Measurements from ENCODE around the gene C2CD2. TPM values are rescaled to one million over a fixed set of nuclear protein-coding genes. Genes with fewer than 3 reads are reported as not detected.

C2CD2 gene
- polyA plus RNA-seq, 1 donor (not counting 4 experiments of a cell fraction or from before 2014, with no cell fraction given) = 39.9 TPM

- no peaks in the 10 kb centered on the region for H3K9me1 ChIP-seq (ENCODE audit: control insufficient read depth, extremely low read depth, insufficient read depth, low read length)
- no peak overlapping the region for H3K9ac ChIP-seq (ENCODE audit: control insufficient read depth, extremely low read depth, insufficient read depth, low read length)
- H3K4me2 ChIP-seq (ENCODE audit: control insufficient read depth, extremely low read depth, insufficient read depth, low read depth, low read length) = peak overlapping the region; percentile 39
- H3K79me2 ChIP-seq (ENCODE audit: control insufficient read depth, insufficient read depth, low read length) = no peaks in the 10 kb centered on the region
- H3K27ac ChIP-seq (ENCODE audit: control insufficient read depth, insufficient read depth, low read length) = peak overlapping the region; percentile 25
- no peaks in the 10 kb centered on the region for H4K20me1 ChIP-seq (ENCODE audit: control insufficient read depth, extremely low read depth, insufficient read depth, low read length)
- peaks cover 12% of the 10 kb centered on the region for H3K4me1 ChIP-seq (ENCODE audit: control insufficient read depth, extremely low read depth, insufficient read depth, low read length)
- peak overlapping the region; percentile 10 for H2AFZ ChIP-seq (ENCODE audit: control insufficient read depth, low read length)
- TF ChIP-seq EZH2 (IDR thresholded peaks at IDR 0.05; ENCODE audit: low read length) = no peak
- no peak for TF ChIP-seq CTCF (optimal IDR thresholded peaks at IDR 0.05 in 1 of 3, IDR thresholded peaks at IDR 0.05 in 1 of 3, conservative IDR thresholded peaks at IDR 0.05 in 1 of 3; ENCODE audit: extremely low read depth in 1 of 3, insufficient read depth in 2 of 3, low read length in 3 of 3)
- no peaks in the 10 kb centered on the region for H3K36me3 ChIP-seq (ENCODE audit: control insufficient read depth in 2 of 2, extremely low read depth in 1 of 2, insufficient read depth in 2 of 2, low read length in 2 of 2)
- no peaks in the 10 kb centered on the region for H3K27me3 ChIP-seq (ENCODE audit: control insufficient read depth, extremely low read depth, insufficient read depth, low read length)
- peaks cover 2% of the 10 kb centered on the region for H3K9me3 ChIP-seq (ENCODE audit: control insufficient read depth, low read depth, low read length)
- DNase-seq (ENCODE audit: low read depth, low spot score) = no peak
- FAIRE-seq = no peak
- dilution Hi-C loops (cut with MboI; ENCODE audit: extremely low pct_ligation_motif_present, low sequenced_read_pairs) = no loop called here
- no peak overlapping the region for H3K4me3 ChIP-seq (ENCODE audit: control insufficient read depth in 2 of 3, extremely low read depth in 1 of 3, insufficient read depth in 2 of 3, low read depth in 1 of 3, low read length in 3 of 3)
These were observed 25.5 kb upstream of the C2CD2 start for GRCh38 chr21:41979335-41979734.

- FAIRE-seq = no peak
- no peaks in the 10 kb centered on the region for H4K20me1 ChIP-seq (ENCODE audit: control insufficient read depth, extremely low read depth, insufficient read depth, low read length)
- TF ChIP-seq CTCF (optimal IDR thresholded peaks at IDR 0.05 in 1 of 3, IDR thresholded peaks at IDR 0.05 in 1 of 3, conservative IDR thresholded peaks at IDR 0.05 in 1 of 3; ENCODE audit: extremely low read depth in 1 of 3, insufficient read depth in 2 of 3, low read length in 3 of 3) = no peak
- no peak for TF ChIP-seq EZH2 (IDR thresholded peaks at IDR 0.05; ENCODE audit: low read length)
These were observed 23.5 kb upstream of the C2CD2 start for GRCh38 chr21:41977034-41977950.

More at GRCh38 chr21:41977034-41977950, 23.5 kb upstream of the C2CD2 start:
- no peaks in the 10 kb centered on the region for H3K9me1 ChIP-seq (ENCODE audit: control insufficient read depth, extremely low read depth, insufficient read depth, low read length)
- no peak overlapping the region for H3K4me2 ChIP-seq (ENCODE audit: control insufficient read depth, extremely low read depth, insufficient read depth, low read depth, low read length)
- peaks cover 2% of the 10 kb centered on the region for H3K9me3 ChIP-seq (ENCODE audit: control insufficient read depth, low read depth, low read length)
- H3K4me3 ChIP-seq (ENCODE audit: control insufficient read depth in 2 of 3, extremely low read depth in 1 of 3, insufficient read depth in 2 of 3, low read depth in 1 of 3, low read length in 3 of 3) = no peak overlapping the region
- H3K36me3 ChIP-seq (ENCODE audit: control insufficient read depth in 2 of 2, extremely low read depth in 1 of 2, insufficient read depth in 2 of 2, low read length in 2 of 2) = no peaks in the 10 kb centered on the region
- no peak overlapping the region for H2AFZ ChIP-seq (ENCODE audit: control insufficient read depth, low read length)
- peaks cover 26% of the 10 kb centered on the region for H3K4me1 ChIP-seq (ENCODE audit: control insufficient read depth, extremely low read depth, insufficient read depth, low read length)
- no peak overlapping the region for H3K27ac ChIP-seq (ENCODE audit: control insufficient read depth, insufficient read depth, low read length)
- H3K9ac ChIP-seq (ENCODE audit: control insufficient read depth, extremely low read depth, insufficient read depth, low read length) = no peak overlapping the region
- no peaks in the 10 kb centered on the region for H3K27me3 ChIP-seq (ENCODE audit: control insufficient read depth, extremely low read depth, insufficient read depth, low read length)
- dilution Hi-C loops (cut with MboI; ENCODE audit: extremely low pct_ligation_motif_present, low sequenced_read_pairs) = no loop called here
- DNase-seq (ENCODE audit: low read depth, low spot score) = no peak
- H3K79me2 ChIP-seq (ENCODE audit: control insufficient read depth, insufficient read depth, low read length) = no peaks in the 10 kb centered on the region
